ENCODE data around the gene ACOXL.

ACOXL gene

GRCh38 chr2:111035830-111036441, 303.6 kb downstream of the ACOXL start:
- TF ChIP-seq CTCF (IDR thresholded peaks at IDR 0.05; ENCODE audit: low read depth, low read length, missing control alignments) = no peak
- no peak for DNase-seq (ENCODE audit: low read depth)
- H3K4me3 ChIP-seq (ENCODE audit: low read depth, low read length) = no peak overlapping the region

DNA sequence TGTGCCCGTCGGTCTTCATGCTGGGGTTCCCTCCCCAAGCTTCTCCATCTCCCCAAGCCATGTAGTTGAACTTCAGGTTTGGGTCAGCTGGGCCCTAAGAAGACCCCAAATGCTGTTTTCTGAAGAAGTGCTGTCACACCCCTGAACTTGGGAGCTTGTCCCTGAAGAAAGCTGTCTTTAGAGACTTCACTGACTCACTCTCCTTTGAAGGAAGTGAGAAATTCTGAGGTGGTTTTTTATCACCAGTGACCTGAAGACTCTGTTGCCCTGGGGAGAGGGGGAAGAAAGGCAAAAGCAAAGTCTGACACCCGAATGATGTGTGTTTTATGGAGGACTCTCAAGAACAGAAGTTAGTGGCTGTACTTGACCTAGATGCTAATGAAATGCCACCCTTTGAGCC, 304.8 kb downstream of the ACOXL start:
- TF ChIP-seq CTCF (IDR thresholded peaks at IDR 0.05; ENCODE audit: low read depth, low read length, missing control alignments) = no peak
- no peak for DNase-seq (ENCODE audit: low read depth)
- no peak overlapping the region for H3K4me3 ChIP-seq (ENCODE audit: low read depth, low read length)

- no peak for TF ChIP-seq CTCF (IDR thresholded peaks at IDR 0.05; ENCODE audit: low read depth, low read length, missing control alignments)
- DNase-seq (ENCODE audit: low read depth) = no peak
- no peak overlapping the region for H3K4me3 ChIP-seq (ENCODE audit: low read depth, low read length)
These were observed 307.4 kb downstream of the ACOXL start for GRCh38 chr2:111039628-111040383.

DNA sequence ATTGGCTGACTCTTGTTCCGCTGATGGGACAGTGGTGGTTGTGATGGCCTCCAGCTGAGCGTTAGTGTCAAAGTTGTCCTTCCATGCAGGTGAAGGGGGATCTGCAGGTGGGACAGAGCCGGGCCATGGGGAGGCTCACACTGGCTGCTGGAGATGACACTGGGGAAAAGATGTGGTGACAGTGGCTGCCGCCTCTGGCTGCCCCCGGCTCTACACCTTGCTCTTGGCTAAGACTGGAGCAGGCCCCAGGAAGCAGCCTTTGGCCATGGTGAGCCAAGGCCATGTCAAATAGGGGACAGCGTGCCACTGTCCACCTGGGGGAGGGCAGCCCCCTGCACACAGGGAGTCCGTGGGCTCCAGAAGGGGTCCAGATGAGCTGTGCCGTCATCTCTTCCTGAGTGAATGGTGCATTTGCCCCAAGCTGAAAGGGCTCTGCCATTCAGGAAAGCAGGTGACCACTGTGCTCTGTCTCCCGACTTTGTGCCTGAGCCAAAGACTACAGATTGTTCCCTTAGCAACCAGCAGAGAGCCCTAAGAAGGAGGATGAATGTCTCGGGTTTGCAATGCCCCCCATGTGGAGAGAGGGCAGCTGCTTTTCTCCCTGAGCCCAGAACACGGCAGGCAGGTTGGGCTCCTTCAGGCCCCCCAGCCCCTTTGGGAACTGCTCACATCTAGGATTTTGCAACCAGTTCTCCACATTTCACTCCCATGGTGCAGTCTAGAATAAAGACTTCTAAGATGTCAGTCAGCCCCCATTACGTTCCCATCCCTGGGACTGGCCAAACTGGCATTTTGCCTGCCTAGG, 309.2 kb downstream of the ACOXL start:
- H3K4me3 ChIP-seq (ENCODE audit: low read depth, low read length) = no peak overlapping the region
- no peak for DNase-seq (ENCODE audit: low read depth)
- no peak for TF ChIP-seq CTCF (IDR thresholded peaks at IDR 0.05; ENCODE audit: low read depth, low read length, missing control alignments)

DNA sequence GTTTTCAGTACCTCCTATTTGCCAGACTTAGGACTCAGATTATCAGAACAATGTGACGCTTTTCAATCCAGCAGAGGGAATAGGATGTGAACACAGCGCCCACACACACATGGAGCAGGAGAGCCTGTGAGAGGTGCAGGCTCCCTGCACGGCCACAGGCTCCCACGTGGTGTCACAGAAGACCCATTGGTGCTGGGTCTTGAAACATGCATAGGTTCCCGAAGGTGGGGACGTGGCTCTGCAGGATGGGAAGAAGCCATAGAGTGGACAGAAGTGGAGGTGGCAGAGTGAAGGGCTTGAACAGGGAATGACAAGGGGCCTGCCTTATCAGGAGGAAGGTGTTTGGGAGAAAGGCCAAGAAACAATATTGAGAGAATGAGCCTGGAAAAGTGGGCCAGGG, 309.9 kb downstream of the ACOXL start:
- no peak for DNase-seq (ENCODE audit: low read depth)
- no peak for TF ChIP-seq CTCF (IDR thresholded peaks at IDR 0.05; ENCODE audit: low read depth, low read length, missing control alignments)
- H3K4me3 ChIP-seq (ENCODE audit: low read depth, low read length) = no peak overlapping the region

- TF ChIP-seq CTCF (IDR thresholded peaks at IDR 0.05; ENCODE audit: low read depth, low read length, missing control alignments) = no peak
- H3K4me3 ChIP-seq (ENCODE audit: low read depth, low read length) = no peak overlapping the region
- no peak for DNase-seq (ENCODE audit: low read depth)
These were observed 310.7 kb downstream of the ACOXL start for GRCh38 chr2:111042772-111043771.
